WTC11 (cell line): ENCODE measurements around the gene OTOGL. TPM values are rescaled to one million over a fixed set of nuclear protein-coding genes. Genes with fewer than 3 reads are reported as not detected.
A peak's percentile ranks its signal among the peaks of the same experiment; 100 is the strongest.

Experiments
- ATAC-seq: fragments of 200-7000 bp; cut with Tn5 transposase; 2 replicates; pipeline ENCODE4 v1.10.0; 2021; ENCODE audit warnings: mild to moderate bottlenecking, moderate library complexity
- CTCF ChIA-PET: fragments of 300-600 bp; sonication (Branson Sonifier 250); formaldehyde crosslinking; loops from one replicate; lab custom pipeline; 2021; ENCODE audit warnings: antibody characterized with exemption; lab: Charles Lee
- POLR2A ChIA-PET: fragments of 350-600 bp; sonication (Branson Sonifier 250); formaldehyde crosslinking; loops from one replicate; lab custom pipeline; 2021; ENCODE audit warnings: antibody characterized with exemption; lab: Charles Lee
- DNase-seq: peaks from one replicate; pipeline ENCODE4 v3.0.0; 2021; ENCODE audit warnings: low spot score
- H3K27ac Mint-ChIP-seq: 2 replicates; pipeline ENCODE4 v1.8.0; 2021; ENCODE audit warnings: mixed read lengths
- H3K27me3 Mint-ChIP-seq: 2 replicates; pipeline ENCODE4 v1.8.0; 2021; ENCODE audit warnings: low read depth, mild to moderate bottlenecking, moderate library complexity, mixed read lengths
- H3K36me3 Mint-ChIP-seq: 2 replicates; pipeline ENCODE4 v1.8.0; 2021; ENCODE audit warnings: mixed read lengths
- H3K4me1 Mint-ChIP-seq: 2 replicates; pipeline ENCODE4 v1.8.0; 2022; ENCODE audit warnings: mixed read lengths
- H3K4me3 Mint-ChIP-seq: 2 replicates; pipeline ENCODE4 v1.8.0; 2021; ENCODE audit warnings: mild to moderate bottlenecking, moderate library complexity, mixed read lengths
- H3K9me3 Mint-ChIP-seq: 2 replicates; pipeline ENCODE4 v1.8.0; 2021; ENCODE audit warnings: mixed read lengths
- CREB1 ChIP-seq: sonication (generic); formaldehyde crosslinking; IDR thresholded peaks from 2 replicates; pipeline ENCODE4 v1.8.0; 2023; ENCODE audit warnings: mild to moderate bottlenecking, missing genetic modification reagents
- FOXK1 ChIP-seq: sonication (generic); formaldehyde crosslinking; IDR thresholded peaks from 2 replicates; pipeline ENCODE4 v1.8.0; 2022; ENCODE audit warnings: mild to moderate bottlenecking, moderate library complexity, missing genetic modification reagents
- FOXP1 ChIP-seq: sonication (generic); formaldehyde crosslinking; IDR thresholded peaks from 2 replicates; pipeline ENCODE4 v1.8.0; 2022; ENCODE audit warnings: missing genetic modification reagents, mild to moderate bottlenecking, moderate library complexity, borderline replicate concordance
- NFATC4 ChIP-seq: fragments of 250-450 bp; sonication (Bioruptor Pico); IDR thresholded peaks from 2 replicates; pipeline ENCODE4 v1.9.0; 2021; ENCODE audit warnings: mild to moderate bottlenecking
- SOX15 ChIP-seq: fragments of 250-450 bp; sonication (Bioruptor Pico); IDR thresholded peaks from 2 replicates; pipeline ENCODE4 v1.9.0; 2021; ENCODE audit warnings: mild to moderate bottlenecking
- TCF7 ChIP-seq: sonication (generic); formaldehyde crosslinking; IDR thresholded peaks from 2 replicates; pipeline ENCODE4 v1.8.0; 2022; ENCODE audit warnings: mild to moderate bottlenecking, low read depth, missing genetic modification reagents, moderate library complexity
- TEAD1 ChIP-seq: sonication (generic); formaldehyde crosslinking; IDR thresholded peaks from 2 replicates; pipeline ENCODE4 v1.8.0; 2022; ENCODE audit warnings: mild to moderate bottlenecking, missing genetic modification reagents
- ZNF138 ChIP-seq: sonication (generic); formaldehyde crosslinking; conservative IDR thresholded peaks from 2 replicates; pipeline ENCODE4 v1.8.1; 2022; ENCODE audit warnings: mild to moderate bottlenecking, moderate library complexity, missing genetic modification reagents
- ZNF317 ChIP-seq: sonication (generic); formaldehyde crosslinking; IDR thresholded peaks from 2 replicates; pipeline ENCODE4 v1.8.1; 2023; ENCODE audit warnings: low read depth, mild to moderate bottlenecking, moderate library complexity, missing genetic modification reagents, borderline replicate concordance
- ZNF671 ChIP-seq: fragments of 250-450 bp; sonication (Bioruptor Pico); IDR thresholded peaks from 2 replicates; pipeline ENCODE4 v1.8.0; 2021; ENCODE audit warnings: mild to moderate bottlenecking
- total RNA-seq: library from RNA; stranded (reverse); gene quantifications from 3 replicates; pipeline ENCODE4 v1.2.3, GENCODE V29; 2021
- TF ChIP-seq, protein P1 (sequence below): sonication (generic); formaldehyde crosslinking; conservative IDR thresholded peaks from 2 replicates; pipeline ENCODE4 v1.8.1; 2023; ENCODE audit warnings: mild to moderate bottlenecking, low read depth, missing genetic modification reagents, moderate library complexity
- TF ChIP-seq, protein P2 (sequence below): sonication (generic); formaldehyde crosslinking; IDR thresholded peaks from 2 replicates; pipeline ENCODE4 v1.8.1; 2022; ENCODE audit warnings: mild to moderate bottlenecking, moderate library complexity, missing genetic modification reagents
- TF ChIP-seq, protein P3 (sequence below): fragments of 250-450 bp; sonication (Bioruptor Pico); IDR thresholded peaks from 2 replicates; pipeline ENCODE4 v1.9.0; 2021; ENCODE audit warnings: moderate library complexity, mild to moderate bottlenecking, inconsistent platforms, borderline replicate concordance
- TF ChIP-seq, protein P4 (sequence below): sonication (generic); formaldehyde crosslinking; IDR thresholded peaks from 2 replicates; pipeline ENCODE4 v1.8.1; 2023; ENCODE audit warnings: mild to moderate bottlenecking, missing genetic modification reagents
- TF ChIP-seq, protein P5 (sequence below): sonication (generic); formaldehyde crosslinking; IDR thresholded peaks from 2 replicates; pipeline ENCODE4 v1.8.0; 2022; ENCODE audit warnings: mild to moderate bottlenecking, missing genetic modification reagents
- TF ChIP-seq, protein P6 (sequence below): sonication (generic); formaldehyde crosslinking; IDR thresholded peaks from 2 replicates; pipeline ENCODE4 v1.8.1; 2023; ENCODE audit warnings: mild to moderate bottlenecking, missing genetic modification reagents, moderate library complexity
- TF ChIP-seq, protein P7 (sequence below): sonication (generic); formaldehyde crosslinking; IDR thresholded peaks from 2 replicates; pipeline ENCODE4 v1.8.0; 2023; ENCODE audit warnings: missing genetic modification reagents, mild to moderate bottlenecking, borderline replicate concordance
- TF ChIP-seq, protein P8 (sequence below): sonication (generic); formaldehyde crosslinking; IDR thresholded peaks from 2 replicates; pipeline ENCODE4 v1.8.0; 2022; ENCODE audit warnings: mild to moderate bottlenecking, missing genetic modification reagents
- TF ChIP-seq, protein P9 (sequence below): fragments of 200-600 bp; IDR thresholded peaks from 2 replicates; pipeline ENCODE4 v1.8.0; 2022; ENCODE audit warnings: antibody characterized with exemption

The OTOGL gene
- total RNA-seq, 1 experiment from 2014 or later = 0.55 TPM

DNA sequence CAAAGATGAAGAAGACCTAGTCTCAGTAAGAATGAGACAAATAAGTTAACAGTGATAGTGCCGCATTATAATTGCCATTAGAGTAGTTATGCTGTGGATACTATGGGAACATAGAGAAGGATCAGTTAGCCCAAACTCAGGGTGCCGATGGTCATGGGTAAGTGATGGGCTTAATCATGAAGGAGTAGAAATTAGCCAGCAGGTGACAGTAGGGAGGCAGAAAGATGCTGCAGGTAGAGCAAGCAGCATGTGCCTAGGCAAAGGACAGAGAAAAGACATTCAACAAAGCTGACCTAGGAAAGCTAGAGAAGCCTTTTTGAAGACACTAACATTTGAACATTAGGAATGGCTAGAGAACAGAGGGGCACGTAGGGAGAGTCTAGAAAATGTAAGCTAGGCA, 314.1 kb downstream of the OTOGL start (continued):
- TF ChIP-seq, protein P1, sequence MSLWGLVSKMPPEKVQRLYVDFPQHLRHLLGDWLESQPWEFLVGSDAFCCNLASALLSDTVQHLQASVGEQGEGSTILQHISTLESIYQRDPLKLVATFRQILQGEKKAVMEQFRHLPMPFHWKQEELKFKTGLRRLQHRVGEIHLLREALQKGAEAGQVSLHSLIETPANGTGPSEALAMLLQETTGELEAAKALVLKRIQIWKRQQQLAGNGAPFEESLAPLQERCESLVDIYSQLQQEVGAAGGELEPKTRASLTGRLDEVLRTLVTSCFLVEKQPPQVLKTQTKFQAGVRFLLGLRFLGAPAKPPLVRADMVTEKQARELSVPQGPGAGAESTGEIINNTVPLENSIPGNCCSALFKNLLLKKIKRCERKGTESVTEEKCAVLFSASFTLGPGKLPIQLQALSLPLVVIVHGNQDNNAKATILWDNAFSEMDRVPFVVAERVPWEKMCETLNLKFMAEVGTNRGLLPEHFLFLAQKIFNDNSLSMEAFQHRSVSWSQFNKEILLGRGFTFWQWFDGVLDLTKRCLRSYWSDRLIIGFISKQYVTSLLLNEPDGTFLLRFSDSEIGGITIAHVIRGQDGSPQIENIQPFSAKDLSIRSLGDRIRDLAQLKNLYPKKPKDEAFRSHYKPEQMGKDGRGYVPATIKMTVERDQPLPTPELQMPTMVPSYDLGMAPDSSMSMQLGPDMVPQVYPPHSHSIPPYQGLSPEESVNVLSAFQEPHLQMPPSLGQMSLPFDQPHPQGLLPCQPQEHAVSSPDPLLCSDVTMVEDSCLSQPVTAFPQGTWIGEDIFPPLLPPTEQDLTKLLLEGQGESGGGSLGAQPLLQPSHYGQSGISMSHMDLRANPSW (CRISPR knock-in tag) = no peak
- TF ChIP-seq, protein P2, sequence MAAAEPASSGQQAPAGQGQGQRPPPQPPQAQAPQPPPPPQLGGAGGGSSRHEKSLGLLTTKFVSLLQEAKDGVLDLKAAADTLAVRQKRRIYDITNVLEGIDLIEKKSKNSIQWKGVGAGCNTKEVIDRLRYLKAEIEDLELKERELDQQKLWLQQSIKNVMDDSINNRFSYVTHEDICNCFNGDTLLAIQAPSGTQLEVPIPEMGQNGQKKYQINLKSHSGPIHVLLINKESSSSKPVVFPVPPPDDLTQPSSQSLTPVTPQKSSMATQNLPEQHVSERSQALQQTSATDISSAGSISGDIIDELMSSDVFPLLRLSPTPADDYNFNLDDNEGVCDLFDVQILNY (CRISPR knock-in tag) = no peak
- TF ChIP-seq, protein P3, sequence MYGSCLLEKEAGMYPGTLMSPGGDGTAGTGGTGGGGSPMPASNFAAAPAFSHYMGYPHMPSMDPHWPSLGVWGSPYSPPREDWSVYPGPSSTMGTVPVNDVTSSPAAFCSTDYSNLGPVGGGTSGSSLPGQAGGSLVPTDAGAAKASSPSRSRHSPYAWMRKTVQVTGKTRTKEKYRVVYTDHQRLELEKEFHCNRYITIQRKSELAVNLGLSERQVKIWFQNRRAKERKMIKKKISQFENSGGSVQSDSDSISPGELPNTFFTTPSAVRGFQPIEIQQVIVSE (CRISPR knock-in tag) = no peak
- TF ChIP-seq, protein P4, sequence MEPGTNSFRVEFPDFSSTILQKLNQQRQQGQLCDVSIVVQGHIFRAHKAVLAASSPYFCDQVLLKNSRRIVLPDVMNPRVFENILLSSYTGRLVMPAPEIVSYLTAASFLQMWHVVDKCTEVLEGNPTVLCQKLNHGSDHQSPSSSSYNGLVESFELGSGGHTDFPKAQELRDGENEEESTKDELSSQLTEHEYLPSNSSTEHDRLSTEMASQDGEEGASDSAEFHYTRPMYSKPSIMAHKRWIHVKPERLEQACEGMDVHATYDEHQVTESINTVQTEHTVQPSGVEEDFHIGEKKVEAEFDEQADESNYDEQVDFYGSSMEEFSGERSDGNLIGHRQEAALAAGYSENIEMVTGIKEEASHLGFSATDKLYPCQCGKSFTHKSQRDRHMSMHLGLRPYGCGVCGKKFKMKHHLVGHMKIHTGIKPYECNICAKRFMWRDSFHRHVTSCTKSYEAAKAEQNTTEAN = no peak
- no peak for TF ChIP-seq ZNF138 (CRISPR knock-in tag)
- no peak for TF ChIP-seq TCF7

DNA sequence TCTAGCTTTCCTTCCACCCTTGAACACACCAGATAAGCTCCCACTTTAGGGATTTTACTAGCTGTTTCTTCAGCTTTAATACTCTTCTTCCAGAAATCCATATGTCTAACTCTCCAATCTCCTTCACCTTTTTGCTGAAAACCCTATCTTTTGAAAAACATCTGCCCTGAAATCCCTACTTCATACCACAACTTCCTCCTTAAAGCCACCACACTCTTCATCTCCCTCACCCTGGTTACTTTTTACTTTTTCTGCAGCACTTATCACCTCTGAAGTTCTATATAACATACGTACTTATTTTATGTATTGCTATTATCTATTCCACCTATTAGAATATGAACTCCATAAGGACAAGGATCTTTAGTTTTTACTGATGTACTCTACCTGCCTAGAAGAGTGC, 316.1 kb downstream of the OTOGL start:
- Mint-ChIP-seq H3K9me3 (no peaks in the 10 kb centered on the region), H3K36me3 (no peaks in the 10 kb centered on the region), H3K4me1 (no peaks in the 10 kb centered on the region), H3K27me3 (no peaks in the 10 kb centered on the region)
- DNase-seq = no peak
- CTCF ChIA-PET = no interaction called here
- TF ChIP-seq, protein P5, sequence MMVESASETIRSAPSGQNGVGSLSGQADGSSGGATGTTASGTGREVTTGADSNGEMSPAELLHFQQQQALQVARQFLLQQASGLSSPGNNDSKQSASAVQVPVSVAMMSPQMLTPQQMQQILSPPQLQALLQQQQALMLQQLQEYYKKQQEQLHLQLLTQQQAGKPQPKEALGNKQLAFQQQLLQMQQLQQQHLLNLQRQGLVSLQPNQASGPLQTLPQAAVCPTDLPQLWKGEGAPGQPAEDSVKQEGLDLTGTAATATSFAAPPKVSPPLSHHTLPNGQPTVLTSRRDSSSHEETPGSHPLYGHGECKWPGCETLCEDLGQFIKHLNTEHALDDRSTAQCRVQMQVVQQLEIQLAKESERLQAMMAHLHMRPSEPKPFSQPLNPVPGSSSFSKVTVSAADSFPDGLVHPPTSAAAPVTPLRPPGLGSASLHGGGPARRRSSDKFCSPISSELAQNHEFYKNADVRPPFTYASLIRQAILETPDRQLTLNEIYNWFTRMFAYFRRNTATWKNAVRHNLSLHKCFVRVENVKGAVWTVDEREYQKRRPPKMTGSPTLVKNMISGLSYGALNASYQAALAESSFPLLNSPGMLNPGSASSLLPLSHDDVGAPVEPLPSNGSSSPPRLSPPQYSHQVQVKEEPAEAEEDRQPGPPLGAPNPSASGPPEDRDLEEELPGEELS (CRISPR knock-in tag) = no peak
- TF ChIP-seq, all 79 proteins: peak for 0
- Mint-ChIP-seq H3K4me3 (no peak overlapping the region), H3K27ac (no peak overlapping the region)
- POLR2A ChIA-PET = no interaction called here
- ATAC-seq = no peak

DNA sequence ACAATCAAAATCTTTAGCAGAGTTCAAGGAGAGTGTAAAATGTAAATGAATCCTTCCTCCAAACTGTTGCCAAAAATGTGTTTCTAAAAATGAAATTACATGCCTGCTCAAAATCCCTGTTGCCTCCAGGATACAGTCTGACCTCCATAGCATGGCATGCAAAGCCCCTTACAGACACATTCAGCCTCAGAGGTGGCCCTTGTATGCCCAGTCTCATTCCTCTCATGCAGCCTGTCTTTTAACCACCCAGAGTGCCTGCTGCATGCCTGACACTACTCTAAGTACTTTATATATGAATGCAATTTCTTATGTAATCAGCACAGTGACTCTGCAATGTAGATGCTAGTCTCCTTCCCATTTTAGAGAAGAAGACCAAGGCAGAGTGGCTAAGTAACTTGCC, 320.3 kb downstream of the OTOGL start:
- Mint-ChIP-seq H3K4me3 (no peak overlapping the region), H3K36me3 (no peaks in the 10 kb centered on the region), H3K27ac (no peak overlapping the region), H3K27me3 (no peaks in the 10 kb centered on the region), H3K9me3 (no peaks in the 10 kb centered on the region), H3K4me1 (no peaks in the 10 kb centered on the region)
- peak; percentile 50; the same call in 1 of the 2 replicates for ATAC-seq
- ChIA-PET POLR2A (no interaction called here), CTCF (interaction anchor here (0.6 kb wide), 1 partner anchor 425 kb away, joined by 4 read pairs; no protein-coding TSS in a partner anchor)
- TF ChIP-seq TEAD1 (CRISPR knock-in tag) = no peak
- TF ChIP-seq ZNF671 = no peak
- TF ChIP-seq NFATC4 (CRISPR knock-in tag) = no peak
- TF ChIP-seq, protein P6, sequence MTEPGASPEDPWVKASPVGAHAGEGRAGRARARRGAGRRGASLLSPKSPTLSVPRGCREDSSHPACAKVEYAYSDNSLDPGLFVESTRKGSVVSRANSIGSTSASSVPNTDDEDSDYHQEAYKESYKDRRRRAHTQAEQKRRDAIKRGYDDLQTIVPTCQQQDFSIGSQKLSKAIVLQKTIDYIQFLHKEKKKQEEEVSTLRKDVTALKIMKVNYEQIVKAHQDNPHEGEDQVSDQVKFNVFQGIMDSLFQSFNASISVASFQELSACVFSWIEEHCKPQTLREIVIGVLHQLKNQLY = no peak
- TF ChIP-seq, protein P7, sequence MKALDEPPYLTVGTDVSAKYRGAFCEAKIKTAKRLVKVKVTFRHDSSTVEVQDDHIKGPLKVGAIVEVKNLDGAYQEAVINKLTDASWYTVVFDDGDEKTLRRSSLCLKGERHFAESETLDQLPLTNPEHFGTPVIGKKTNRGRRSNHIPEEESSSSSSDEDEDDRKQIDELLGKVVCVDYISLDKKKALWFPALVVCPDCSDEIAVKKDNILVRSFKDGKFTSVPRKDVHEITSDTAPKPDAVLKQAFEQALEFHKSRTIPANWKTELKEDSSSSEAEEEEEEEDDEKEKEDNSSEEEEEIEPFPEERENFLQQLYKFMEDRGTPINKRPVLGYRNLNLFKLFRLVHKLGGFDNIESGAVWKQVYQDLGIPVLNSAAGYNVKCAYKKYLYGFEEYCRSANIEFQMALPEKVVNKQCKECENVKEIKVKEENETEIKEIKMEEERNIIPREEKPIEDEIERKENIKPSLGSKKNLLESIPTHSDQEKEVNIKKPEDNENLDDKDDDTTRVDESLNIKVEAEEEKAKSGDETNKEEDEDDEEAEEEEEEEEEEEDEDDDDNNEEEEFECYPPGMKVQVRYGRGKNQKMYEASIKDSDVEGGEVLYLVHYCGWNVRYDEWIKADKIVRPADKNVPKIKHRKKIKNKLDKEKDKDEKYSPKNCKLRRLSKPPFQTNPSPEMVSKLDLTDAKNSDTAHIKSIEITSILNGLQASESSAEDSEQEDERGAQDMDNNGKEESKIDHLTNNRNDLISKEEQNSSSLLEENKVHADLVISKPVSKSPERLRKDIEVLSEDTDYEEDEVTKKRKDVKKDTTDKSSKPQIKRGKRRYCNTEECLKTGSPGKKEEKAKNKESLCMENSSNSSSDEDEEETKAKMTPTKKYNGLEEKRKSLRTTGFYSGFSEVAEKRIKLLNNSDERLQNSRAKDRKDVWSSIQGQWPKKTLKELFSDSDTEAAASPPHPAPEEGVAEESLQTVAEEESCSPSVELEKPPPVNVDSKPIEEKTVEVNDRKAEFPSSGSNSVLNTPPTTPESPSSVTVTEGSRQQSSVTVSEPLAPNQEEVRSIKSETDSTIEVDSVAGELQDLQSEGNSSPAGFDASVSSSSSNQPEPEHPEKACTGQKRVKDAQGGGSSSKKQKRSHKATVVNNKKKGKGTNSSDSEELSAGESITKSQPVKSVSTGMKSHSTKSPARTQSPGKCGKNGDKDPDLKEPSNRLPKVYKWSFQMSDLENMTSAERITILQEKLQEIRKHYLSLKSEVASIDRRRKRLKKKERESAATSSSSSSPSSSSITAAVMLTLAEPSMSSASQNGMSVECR (CRISPR knock-in tag) = no peak
- no peak for TF ChIP-seq FOXP1
- TF ChIP-seq FOXK1 (CRISPR knock-in tag) = no peak
- TF ChIP-seq, protein P8, sequence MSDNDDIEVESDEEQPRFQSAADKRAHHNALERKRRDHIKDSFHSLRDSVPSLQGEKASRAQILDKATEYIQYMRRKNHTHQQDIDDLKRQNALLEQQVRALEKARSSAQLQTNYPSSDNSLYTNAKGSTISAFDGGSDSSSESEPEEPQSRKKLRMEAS = no peak
- TF ChIP-seq, protein P9, sequence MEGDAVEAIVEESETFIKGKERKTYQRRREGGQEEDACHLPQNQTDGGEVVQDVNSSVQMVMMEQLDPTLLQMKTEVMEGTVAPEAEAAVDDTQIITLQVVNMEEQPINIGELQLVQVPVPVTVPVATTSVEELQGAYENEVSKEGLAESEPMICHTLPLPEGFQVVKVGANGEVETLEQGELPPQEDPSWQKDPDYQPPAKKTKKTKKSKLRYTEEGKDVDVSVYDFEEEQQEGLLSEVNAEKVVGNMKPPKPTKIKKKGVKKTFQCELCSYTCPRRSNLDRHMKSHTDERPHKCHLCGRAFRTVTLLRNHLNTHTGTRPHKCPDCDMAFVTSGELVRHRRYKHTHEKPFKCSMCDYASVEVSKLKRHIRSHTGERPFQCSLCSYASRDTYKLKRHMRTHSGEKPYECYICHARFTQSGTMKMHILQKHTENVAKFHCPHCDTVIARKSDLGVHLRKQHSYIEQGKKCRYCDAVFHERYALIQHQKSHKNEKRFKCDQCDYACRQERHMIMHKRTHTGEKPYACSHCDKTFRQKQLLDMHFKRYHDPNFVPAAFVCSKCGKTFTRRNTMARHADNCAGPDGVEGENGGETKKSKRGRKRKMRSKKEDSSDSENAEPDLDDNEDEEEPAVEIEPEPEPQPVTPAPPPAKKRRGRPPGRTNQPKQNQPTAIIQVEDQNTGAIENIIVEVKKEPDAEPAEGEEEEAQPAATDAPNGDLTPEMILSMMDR = no peak
- no peak for TF ChIP-seq ZNF317 (CRISPR knock-in tag)
- TF ChIP-seq CREB1 = no peak
- TF ChIP-seq SOX15 (CRISPR knock-in tag) = no peak
- no peak for DNase-seq
